Sigmoid colon (tissue), 3 donors: Measurements from ENCODE around the gene CHRNA9.

Source experiments
- CTCF ChIP-seq, 4 experiments: fragments of 450-650 bp in 3 of 4; fragments of 200-600 bp in 1 of 4; IDR thresholded peaks; one replicate each; pipeline ENCODE4 v1.5.1; 2016 to 2019; ENCODE audit warnings: antibody characterized with exemption in 4 of 4, mild to moderate bottlenecking in 3 of 4, moderate library complexity in 2 of 4
- POLR2A ChIP-seq, 2 donors: fragments of 450-650 bp; IDR thresholded peaks; one replicate each; pipeline ENCODE4 v1.6.1; 2016; ENCODE audit warnings: antibody characterized with exemption in 2 of 2, mild to moderate bottlenecking in 2 of 2, moderate library complexity in 2 of 2

GRCh38 chr4:40333921-40334352 lies 1.2 kb upstream of the CHRNA9 start:
- TF ChIP-seq CTCF (IDR thresholded peaks at IDR 0.05) (no peak), POLR2A (IDR thresholded peaks at IDR 0.05) (no peak)
